Colon (tissue), 2 donors: Measurements from ENCODE around the gene NPBWR2.

ENCODE experiments used
- FAIRE-seq: peaks from 2 replicates; lab custom pipeline; 2012; peaks lifted over from hg19 to GRCh38; lab: Jason Lieb, UNC
- donor health status: control.
- donor health status: control.

Gene NPBWR2, protein sequence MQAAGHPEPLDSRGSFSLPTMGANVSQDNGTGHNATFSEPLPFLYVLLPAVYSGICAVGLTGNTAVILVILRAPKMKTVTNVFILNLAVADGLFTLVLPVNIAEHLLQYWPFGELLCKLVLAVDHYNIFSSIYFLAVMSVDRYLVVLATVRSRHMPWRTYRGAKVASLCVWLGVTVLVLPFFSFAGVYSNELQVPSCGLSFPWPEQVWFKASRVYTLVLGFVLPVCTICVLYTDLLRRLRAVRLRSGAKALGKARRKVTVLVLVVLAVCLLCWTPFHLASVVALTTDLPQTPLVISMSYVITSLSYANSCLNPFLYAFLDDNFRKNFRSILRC

DNA sequence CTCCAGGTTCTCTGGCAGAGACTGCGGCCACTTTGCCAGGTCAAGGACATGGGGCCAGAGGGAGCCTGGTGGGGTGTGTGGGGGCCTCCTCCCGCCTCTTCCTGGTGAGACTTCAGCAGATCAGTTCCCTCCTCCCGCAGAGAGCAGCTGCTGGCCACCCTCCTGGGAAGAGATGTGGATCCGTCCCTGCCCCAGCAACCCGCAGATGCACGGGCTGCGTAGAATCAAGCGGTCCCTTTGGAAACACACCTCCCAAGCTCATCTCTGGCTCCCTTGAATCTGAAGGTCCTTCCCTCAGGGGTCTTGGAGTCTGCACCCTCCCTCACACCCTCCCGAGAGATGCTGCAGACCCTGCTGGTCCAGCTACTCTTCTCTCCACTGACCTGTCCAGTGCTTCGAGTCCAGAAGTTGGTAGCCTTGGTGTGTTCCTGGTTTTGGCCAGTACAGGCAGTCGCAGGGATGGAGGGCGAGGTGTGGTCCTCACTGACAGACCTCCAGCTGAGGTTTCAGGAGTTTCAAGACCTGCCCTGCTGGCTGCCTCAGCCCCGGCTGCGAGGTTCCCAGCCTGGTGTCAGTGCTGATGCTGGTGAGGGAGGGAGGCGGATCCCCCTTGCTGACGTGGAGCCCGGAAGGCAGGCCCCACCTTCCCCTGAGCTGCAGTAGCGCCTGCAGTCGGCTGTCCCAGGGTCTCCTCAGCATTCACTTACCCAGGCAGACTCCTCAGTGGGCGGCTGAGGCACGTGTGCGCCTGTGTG is at the start of gene NPBWR2:
Gene NPBWR2, minus strand, starts transcription at position 585 of the 755 bp plus-strand sequence. CDS start 734 bp downstream, outside the sequence.
- no peak for FAIRE-seq

GRCh38 chr20:64156136-64156885 is 48.9 kb upstream of the NPBWR2 start:
- no peak for FAIRE-seq

DNA sequence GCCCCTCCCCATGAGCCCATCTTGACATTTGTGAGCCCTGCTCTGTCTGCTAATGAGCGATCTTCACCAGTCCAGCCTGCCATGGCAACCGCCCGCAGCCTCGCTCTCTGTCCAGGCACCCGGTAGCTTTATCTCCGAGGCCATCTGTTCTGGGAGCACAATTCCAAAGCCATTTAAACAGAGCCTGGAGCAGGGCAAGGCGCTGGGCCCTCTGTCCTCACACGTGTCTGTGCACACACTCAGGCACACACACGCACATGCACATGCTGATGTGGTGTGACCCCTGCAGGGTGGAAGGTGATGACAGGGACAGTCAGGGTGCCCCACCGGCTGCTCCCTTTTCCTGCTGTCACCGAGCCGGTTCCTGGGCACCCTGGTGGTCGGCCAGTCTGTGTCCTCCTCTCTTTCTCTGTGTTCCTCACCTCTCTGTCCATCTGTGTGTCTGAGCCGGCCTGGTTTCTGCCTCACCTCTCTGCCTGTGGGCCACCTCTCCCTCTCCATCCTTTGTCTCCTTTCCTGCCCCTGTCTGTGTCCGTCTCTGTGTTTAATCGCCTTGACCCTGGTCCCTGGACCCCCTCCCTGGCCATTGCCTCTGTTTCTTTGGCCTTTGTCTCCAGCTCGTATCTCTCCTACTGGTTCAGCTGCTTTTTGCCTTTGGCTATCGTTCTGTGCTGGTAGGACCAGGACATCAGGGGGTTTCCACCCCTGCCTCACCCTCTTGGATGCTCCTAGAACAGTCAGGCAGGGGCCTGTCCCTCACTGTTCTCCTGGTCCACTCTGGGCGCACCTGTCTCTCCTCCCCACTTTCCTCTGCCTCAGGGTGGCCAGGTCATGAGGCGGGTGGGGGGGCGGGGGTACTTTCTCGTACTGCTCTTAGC is 48.1 kb upstream of the NPBWR2 start:
- no peak for FAIRE-seq

DNA sequence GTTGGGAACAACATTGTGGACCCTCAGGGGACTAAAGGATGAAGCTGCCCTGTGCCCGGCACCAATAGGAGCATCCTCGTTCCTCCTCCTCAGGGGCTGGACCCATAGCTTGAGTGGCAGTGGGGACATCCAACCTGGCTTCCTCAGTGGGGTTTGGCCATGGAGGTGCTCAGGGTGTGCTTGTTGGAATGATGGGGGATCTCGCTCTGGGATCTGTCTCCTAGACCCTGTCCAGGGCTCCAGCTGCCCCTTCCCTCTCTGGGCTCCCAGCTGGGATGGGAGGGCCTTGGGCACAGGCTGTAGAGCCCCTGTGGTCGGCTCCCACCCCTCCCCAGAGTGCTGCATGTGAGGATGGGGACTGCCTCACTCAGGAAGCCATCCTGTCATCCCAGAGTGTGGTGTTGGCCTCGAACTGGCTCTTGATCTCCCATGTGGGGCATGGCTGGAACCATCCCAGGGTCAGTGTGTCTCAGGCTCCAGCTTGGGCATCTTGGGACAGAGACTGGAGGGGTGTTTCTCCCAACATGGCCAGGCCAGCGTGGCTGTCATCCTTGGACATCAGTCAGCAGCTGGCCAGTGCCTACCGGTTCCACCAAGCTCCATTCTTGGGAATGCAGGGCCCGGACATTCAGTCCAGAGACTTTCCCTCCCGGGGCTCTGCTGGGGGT is 47.4 kb upstream of the NPBWR2 start:
- no peak for FAIRE-seq

GRCh38 chr20:64153861-64154589 is 46.7 kb upstream of the NPBWR2 start:
- FAIRE-seq, result no peak

DNA sequence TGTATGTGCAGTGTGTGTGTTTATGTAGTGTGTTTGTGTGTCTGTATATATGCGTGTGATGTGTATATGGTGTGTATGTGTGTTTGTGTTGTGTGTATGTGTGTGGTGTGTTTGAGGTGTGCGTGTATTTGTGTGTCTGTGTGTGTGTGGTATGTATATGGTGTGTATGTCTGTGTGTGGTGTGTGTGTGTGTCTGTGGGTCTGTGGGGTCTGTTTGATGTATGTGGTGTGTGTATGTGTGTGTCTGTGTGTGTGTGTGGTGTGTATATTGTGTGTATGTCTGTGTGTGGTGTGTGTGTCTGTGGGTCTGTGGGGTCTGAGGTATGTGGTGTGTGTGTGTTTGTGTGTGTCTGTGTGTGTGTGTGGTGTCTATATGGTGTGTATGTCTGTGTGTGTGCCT is 46.0 kb upstream of the NPBWR2 start:
- FAIRE-seq, result no peak

DNA sequence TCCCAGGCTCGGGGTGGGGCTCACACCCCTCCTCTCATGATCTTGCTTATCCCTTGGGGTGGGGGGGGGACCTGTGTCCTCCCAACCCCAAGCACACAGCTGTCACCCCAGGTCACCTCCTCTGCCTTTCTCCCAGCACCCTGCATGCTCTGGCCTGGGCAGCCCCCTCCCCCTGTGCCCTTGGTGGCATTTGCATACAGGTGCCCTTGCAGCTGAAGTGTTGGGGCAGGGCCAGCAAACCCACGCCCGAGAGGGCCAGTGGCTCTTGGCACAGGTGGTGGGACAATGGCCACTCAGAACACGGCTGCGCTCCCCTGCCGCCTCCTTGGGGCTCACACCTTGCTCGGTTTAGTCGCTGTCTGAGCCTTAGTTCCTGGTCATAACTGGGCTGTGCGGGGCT is 45.5 kb upstream of the NPBWR2 start:
- no peak for FAIRE-seq

DNA sequence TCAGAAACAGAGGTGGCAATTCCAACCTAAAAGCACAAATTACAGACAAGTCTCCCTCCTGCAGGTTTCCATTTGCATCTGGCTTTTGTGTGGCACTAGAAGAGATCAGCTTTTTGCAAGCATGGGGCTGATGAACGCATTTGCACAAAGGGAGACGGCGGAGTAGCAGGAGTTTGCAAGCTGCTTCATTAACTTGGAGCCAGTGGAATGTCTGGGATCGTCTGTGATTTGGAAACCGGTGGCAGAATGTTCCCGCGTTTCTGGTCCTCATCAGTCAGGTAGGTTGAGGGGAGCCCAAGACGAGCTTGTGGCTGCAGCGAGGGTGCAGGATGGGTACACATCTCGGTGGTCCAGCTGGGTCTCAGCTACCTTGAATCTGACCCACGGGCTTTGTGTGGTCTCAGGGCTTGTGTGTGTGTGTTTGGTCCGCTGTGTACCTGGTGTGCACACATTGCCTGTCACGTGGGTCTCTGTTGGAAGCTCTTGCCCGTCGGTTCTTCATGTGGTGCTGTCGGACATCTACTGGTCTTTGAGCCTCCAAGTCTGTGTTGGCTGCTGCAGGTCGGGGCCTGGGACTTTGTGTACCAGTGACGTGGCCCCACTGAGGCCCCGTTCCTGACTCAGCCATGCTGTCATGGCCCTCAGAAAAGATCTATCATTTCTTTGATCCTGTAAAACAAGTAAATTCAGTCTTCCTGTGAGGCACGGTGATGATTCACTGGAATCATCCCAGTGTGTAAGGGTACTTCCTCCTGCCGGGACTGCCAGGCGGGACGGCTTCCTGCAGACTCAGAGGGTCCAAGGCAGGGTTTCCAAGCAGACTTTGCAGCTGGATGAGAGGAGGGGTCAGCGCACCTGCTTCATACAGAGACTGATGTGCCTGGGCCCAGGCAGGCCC is 44.5 kb upstream of the NPBWR2 start:
- FAIRE-seq, result no peak

DNA sequence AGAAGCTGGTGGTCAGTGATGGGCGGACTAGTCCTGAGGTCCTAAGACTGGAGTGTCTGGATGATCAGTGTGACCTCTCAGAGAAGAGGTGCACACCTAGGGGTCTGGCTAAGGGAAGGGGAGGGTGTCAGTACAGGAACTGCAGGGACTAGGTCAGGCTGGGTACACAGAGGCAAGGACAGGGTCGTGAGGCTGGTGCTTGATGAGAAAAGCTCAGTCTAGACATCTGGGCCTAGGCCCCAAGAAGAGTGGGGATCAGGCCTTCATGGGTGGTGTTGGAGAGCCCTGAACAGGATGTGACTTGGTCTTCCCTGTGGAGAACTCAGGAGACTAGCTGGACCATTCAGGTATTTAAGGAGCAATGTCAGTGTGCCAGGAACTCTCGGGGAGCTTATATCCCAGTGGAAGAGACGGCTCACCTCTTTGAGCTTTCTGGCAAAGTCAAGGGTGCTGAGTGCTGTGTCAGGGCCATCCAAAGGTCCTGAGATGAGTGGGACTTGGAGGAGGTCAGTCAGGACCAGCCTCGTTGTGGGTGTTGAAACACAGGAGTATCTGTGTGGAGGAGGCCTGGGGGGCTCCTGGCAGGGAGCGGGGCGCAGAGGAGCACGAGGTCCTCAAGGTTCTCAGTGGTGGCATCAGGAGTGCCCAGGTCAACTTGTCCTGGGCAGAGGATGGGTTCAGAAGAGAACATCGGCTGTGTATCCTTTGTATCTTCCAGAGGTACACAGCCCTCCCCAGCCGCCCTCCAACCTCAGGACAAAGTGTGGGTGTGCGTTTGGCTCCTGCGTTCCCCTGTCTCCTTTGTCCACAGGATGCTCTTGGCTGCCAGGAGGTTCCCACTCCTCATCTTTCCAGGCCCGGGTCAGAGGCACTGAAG is 43.6 kb upstream of the NPBWR2 start:
- FAIRE-seq, result no peak

- FAIRE-seq, result no peak
Measured at GRCh38 chr20:64149809-64150560, 42.6 kb upstream of the NPBWR2 start.

DNA sequence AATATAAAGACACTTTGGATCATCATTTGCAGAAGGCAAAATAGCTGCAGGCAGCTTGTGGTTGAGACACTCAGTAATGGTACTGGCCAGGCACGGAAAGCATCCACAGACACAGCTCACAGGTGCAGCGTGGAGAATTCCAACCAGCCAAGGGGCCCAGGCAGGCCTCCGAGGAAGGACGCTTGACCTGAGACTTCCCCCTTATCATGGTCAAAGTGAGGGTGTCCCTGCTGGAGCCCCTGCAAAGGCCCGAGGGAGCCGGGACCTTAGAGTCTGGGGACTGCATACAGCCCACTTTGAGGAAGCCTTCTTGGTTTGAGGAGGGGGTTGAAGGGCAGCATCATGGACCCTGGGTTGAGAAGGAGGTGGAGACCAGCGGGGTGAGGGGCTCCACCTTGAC is 41.8 kb upstream of the NPBWR2 start:
- FAIRE-seq, result no peak

GRCh38 chr20:64148581-64148980 is 41.2 kb upstream of the NPBWR2 start:
- FAIRE-seq, result no peak

DNA sequence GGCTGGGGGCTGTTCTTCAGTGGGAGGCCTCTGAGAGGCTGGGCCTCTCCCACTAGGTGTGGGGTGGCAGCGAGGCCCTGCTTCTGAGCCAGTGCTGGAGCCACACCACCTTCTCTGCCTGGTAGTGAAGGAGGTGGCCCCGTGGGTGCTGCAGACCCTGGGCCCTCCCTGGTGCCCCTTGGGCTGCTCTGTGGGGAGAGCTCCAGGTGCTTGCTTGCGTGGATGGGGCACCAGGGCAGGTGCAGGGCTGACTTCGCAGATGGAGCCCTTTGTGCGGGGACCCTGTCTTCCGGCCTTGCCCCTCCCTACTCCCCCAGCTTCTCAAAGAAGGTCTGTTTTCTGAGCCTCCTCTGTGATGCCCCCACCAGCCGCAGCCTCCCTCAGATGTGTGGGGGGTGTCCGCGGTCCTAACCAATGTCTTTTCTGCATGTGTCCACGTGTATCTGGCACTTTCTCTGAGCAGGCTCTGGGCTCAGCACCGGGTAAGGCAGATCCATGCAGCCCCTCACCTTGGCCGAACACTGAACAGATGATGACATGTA is 39.6 kb upstream of the NPBWR2 start:
- FAIRE-seq, result no peak

GRCh38 chr20:64146301-64146935 is 39.1 kb upstream of the NPBWR2 start:
- FAIRE-seq, result no peak

GRCh38 chr20:64145458-64146300 is 38.3 kb upstream of the NPBWR2 start:
- FAIRE-seq, result no peak
